ENCODE results near the gene TREML1.
A peak's percentile ranks its signal among the peaks of the same experiment; 100 is the strongest.
"Not testable (repeated sequence)": the region's sequence is repeated elsewhere in the genome, so short reads cannot be mapped to it uniquely, and the experiment has no call there.

The TREML1 gene

DNA sequence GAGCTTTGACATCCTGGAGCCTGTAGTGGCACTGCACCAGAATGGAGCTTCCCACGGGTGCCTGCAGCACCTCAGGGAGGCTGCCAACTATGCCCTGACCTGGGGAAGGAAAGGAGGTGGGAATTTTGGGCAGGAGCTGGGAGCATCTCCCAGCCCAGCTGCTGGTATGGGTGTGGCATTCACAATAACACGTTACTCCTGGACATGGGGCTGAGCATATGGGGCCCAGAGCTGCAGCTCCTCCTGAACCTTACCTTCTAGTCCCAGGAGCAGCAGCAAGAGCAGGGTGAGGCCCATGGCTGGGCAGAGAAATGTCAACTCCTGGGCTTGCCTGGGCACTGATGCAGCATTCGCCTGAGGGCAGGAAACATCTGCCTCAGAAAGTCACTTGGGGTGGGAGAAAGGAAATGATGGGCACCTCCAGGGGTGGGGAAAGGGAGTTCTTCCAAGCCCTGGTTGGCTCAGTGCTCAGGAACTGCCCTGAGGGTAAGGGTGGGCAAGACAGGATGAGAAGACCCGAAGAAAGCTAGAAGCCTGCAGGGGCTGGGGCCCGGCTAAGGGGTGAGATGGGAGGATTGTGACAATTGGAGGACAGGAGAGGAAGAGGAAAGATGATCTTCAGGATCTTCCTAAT, at the start of gene TREML1:
Gene TREML1, minus strand, starts transcription at position 356 of the 634 bp plus-strand sequence. Its CDS starts 59 bp downstream, at position 297.
- no peak for DNase-seq
- in situ Hi-C loops (cut with HindIII; ENCODE audit: low pct_ligation_motif_present, low pct_unique_long_range_greater_than_20kb, low sequenced_read_pairs), result no loop called here

DNA sequence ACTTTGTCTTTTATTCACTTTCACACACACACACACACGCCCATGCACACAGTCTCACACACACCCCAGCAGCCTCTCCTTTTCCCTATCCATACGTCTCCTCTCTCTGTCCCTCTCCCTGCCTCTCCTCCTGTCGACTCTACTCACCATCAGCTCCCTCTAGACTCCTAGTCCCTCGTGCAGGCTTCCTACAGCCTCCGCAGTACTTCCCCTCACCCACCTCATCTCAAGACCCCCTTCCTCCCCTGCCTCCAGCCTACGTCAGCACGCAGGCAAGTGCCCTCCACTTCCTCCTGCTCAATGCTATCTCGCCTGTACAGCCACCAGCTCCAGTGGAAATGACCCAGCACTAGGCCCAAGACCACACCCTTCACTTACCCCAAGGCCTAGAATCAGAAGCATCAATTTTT, 47.6 kb upstream of the TREML1 start:
- in situ Hi-C loops (cut with HindIII; ENCODE audit: low pct_ligation_motif_present, low pct_unique_long_range_greater_than_20kb, low sequenced_read_pairs), result no loop called here
- DNase-seq, result no peak

DNA sequence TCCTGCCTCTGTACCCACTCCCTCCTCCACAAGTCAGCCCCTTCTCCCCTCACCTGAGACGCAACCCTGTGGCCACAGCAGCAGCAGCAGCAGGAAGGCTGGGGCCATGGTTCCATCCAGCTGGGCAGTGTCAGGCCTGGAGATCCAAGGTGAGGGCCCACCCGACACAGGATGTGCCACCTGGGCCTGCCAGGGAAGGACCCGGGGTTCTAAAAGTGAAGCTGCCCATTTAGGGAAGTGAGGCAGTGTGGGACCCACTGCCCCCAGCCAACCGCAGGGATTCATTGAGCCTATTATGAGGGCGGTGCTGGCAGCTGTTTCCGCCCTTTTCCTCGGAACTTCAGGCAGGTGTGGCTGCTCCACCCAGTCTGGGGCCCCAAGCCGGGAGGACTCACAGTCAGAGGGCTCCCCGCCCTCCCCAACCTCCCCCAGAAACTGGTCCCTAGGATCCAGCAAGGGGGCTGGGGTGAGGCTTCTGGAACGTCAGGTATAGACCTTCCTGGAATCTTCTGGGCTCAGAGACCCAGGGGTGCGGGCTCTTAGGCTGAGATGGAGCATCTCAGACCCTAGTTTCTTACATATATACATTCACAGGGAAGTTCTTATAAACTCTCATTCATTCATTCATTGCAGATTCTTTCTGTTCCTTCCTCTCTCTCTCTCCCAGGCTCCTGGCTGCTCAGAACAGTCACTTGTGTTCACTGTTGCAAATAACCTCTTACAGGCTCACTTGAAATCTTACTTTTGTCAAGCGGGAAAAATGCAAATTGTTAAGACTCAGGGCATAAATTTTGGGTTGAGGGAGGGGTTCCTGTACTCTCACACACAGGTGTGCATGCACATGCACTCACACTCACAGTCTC, 47.0 kb upstream of the TREML1 start, which contains the start of gene TREML2:
Gene TREML2, minus strand, starts transcription at position 249 of the 863 bp plus-strand sequence. Its CDS starts 141 bp downstream, at position 108.
- in situ Hi-C loops (cut with HindIII; ENCODE audit: low pct_ligation_motif_present, low pct_unique_long_range_greater_than_20kb, low sequenced_read_pairs), result no loop called here
- DNase-seq, result no peak

DNA sequence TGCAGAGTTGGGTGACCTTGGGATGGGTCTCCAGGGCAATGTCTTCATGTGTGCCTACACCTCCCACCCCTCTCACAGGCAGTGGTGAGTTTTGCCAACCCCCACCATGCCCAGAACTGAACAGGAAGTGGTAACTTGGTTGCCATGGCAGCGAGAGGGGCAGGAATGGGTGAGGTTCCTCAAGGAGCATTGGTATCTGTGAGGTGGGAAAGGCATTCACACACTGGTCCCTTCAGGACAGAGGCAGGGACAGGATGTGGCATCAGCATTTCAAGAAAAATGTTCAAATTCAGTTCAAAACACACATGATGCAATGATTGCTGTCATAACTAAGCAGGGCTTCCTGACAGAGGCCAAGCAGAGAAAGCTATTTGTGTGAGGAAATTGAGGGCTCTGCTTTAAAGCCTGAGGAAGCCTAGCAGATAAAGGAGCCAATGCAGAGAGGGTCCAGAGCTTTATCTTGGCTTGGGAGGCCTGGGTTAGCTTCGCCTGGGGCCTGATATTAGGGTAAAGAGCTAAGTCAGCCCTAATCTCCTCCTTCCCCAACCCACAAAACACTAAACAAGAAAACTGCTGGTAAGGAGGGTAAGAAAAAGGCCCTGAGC, 46.3 kb upstream of the TREML1 start:
- DNase-seq, result no peak
- in situ Hi-C loops (cut with HindIII; ENCODE audit: low pct_ligation_motif_present, low pct_unique_long_range_greater_than_20kb, low sequenced_read_pairs), result no loop called here

GRCh38 chr6:41199552-41200246, 45.6 kb upstream of the TREML1 start:
- DNase-seq, result no peak
- in situ Hi-C loops (cut with HindIII; ENCODE audit: low pct_ligation_motif_present, low pct_unique_long_range_greater_than_20kb, low sequenced_read_pairs), result no loop called here

GRCh38 chr6:41197234-41197633, 43.1 kb upstream of the TREML1 start:
- in situ Hi-C loops (cut with HindIII; ENCODE audit: low pct_ligation_motif_present, low pct_unique_long_range_greater_than_20kb, low sequenced_read_pairs), result no loop called here
- no peak for DNase-seq

GRCh38 chr6:41194386-41194785, 40.2 kb upstream of the TREML1 start:
- in situ Hi-C loops (cut with HindIII; ENCODE audit: low pct_ligation_motif_present, low pct_unique_long_range_greater_than_20kb, low sequenced_read_pairs), result no loop called here
- no peak for DNase-seq

GRCh38 chr6:41193884-41194283, 39.7 kb upstream of the TREML1 start:
- DNase-seq, result no peak
- in situ Hi-C loops (cut with HindIII; ENCODE audit: low pct_ligation_motif_present, low pct_unique_long_range_greater_than_20kb, low sequenced_read_pairs), result no loop called here

DNA sequence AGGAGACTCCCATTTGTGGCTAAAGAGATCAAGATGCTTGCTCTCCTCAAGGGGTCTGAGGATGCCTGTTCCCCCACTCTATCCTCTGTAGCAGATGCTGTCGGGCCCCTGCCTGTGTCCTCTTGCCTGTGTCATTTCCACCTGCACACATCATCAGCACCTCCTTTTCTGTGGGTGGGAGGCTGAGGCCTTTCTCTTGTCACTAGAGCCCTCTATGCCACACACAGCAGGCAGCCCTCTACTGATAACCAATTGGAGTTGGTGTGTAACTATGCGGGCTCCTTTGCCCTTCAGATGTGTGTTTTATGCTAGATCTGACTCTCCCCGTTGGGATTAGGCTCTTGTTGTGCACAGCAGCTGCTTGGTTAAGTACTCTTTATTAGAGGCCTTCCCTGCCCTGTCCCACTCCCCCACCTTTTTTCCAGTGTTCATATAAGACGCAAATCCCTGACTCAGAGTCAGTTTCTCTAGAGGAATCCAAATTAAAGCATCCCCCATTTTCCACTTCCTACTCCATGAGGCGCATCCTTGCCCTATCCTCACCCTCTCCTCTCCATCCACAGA, 39.1 kb upstream of the TREML1 start:
- in situ Hi-C loops (cut with HindIII; ENCODE audit: low pct_ligation_motif_present, low pct_unique_long_range_greater_than_20kb, low sequenced_read_pairs), result no loop called here
- DNase-seq, result no peak

GRCh38 chr6:41191569-41191968, 37.4 kb upstream of the TREML1 start:
- in situ Hi-C loops (cut with HindIII; ENCODE audit: low pct_ligation_motif_present, low pct_unique_long_range_greater_than_20kb, low sequenced_read_pairs), result no loop called here

GRCh38 chr6:41190791-41191190, 36.6 kb upstream of the TREML1 start:
- DNase-seq, result no peak
- in situ Hi-C loops (cut with HindIII; ENCODE audit: low pct_ligation_motif_present, low pct_unique_long_range_greater_than_20kb, low sequenced_read_pairs), result no loop called here

More at GRCh38 chr6:41191569-41191968, 37.4 kb upstream of the TREML1 start:
- DNase-seq, result peak; percentile 26

GRCh38 chr6:41189967-41190366, 35.8 kb upstream of the TREML1 start:
- in situ Hi-C loops (cut with HindIII; ENCODE audit: low pct_ligation_motif_present, low pct_unique_long_range_greater_than_20kb, low sequenced_read_pairs), result no loop called here
- DNase-seq, result no peak

DNA sequence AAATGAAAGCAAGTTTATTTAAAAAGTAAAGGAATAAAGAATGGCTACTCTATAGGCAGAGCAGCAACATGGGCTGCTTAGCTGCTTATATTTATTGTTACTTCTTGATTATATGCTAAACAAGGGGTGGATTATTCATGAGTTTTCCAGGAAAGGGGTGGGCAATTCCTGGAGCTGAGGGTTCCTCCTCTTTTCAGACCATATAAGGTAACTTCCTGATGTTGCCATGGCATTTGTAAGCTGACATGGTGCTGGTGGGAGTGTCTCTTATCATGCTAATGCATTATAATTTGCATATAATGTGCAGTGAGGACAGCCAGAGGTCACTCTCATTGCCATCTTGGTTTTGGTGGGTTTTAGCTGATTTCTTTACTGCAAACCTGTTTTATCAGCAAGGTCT, 34.9 kb upstream of the TREML1 start:
- in situ Hi-C loops (cut with HindIII; ENCODE audit: low pct_ligation_motif_present, low pct_unique_long_range_greater_than_20kb, low sequenced_read_pairs); DNase-seq: not testable (repeated sequence)

GRCh38 chr6:41187924-41188886, 34.1 kb upstream of the TREML1 start:
- no peak for DNase-seq
- in situ Hi-C loops (cut with HindIII; ENCODE audit: low pct_ligation_motif_present, low pct_unique_long_range_greater_than_20kb, low sequenced_read_pairs), result no loop called here

- in situ Hi-C loops (cut with HindIII; ENCODE audit: low pct_ligation_motif_present, low pct_unique_long_range_greater_than_20kb, low sequenced_read_pairs), result no loop called here
- no peak for DNase-seq
Observed at GRCh38 chr6:41186031-41186562, 31.9 kb upstream of the TREML1 start.

DNA sequence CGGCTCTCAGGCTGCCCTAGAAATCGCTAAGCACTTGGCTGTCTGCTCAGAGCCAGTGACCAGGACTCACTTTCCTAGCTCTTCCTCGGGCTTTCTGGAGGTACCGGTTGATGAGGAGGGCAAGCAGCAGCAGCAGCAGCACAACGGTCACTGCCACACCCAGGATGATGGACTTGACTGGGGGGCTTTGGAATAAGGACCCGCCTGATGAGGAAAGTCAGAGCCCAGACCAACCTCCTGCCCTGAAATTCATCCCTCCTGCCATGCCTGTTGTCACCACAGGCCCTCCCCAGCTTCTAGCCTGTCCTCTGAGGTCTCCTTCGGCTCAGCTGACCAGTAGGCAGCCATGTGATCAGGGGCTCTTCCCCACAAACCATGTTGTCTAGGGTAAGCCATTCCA, 30.6 kb upstream of the TREML1 start:
- in situ Hi-C loops (cut with HindIII; ENCODE audit: low pct_ligation_motif_present, low pct_unique_long_range_greater_than_20kb, low sequenced_read_pairs), result no loop called here
- no peak for DNase-seq
